Stimulated activated CD8-positive, alpha-beta memory T cell treated with anti-CD3 and anti-CD28 coated beads, Interleukin-4, amount 100 ng/mL, for 48 hours (primary cell): ENCODE data around the gene ARMC5.
"Not testable (repeated sequence)": the region's sequence is repeated elsewhere in the genome, so short reads cannot be mapped to it uniquely, and the experiment has no call there.

ENCODE experiments used
- DNase-seq: peaks from one replicate; pipeline ENCODE4 v3.0.0-alpha.2; 2020

Gene ARMC5

GRCh38 chr16:31436221-31437045 is 22.9 kb upstream of the ARMC5 start:
- DNase-seq, result no peak

GRCh38 chr16:31438414-31438813 is 20.9 kb upstream of the ARMC5 start:
- DNase-seq, result no peak

- not testable (repeated sequence) for DNase-seq
These were observed 20.3 kb upstream of the ARMC5 start for GRCh38 chr16:31439023-31439422.

- no peak for DNase-seq
These were observed 19.8 kb upstream of the ARMC5 start for GRCh38 chr16:31439519-31439918.

- no peak for DNase-seq
These were observed 18.7 kb upstream of the ARMC5 start for GRCh38 chr16:31440516-31441184.

- no peak for DNase-seq
These were observed 17.3 kb upstream of the ARMC5 start for GRCh38 chr16:31441956-31442355.

GRCh38 chr16:31445931-31446330 is 13.4 kb upstream of the ARMC5 start:
- DNase-seq, result not testable (repeated sequence)

GRCh38 chr16:31451201-31451600 is 8.1 kb upstream of the ARMC5 start:
- no peak for DNase-seq

- DNase-seq, result no peak
These were observed 7.5 kb upstream of the ARMC5 start for GRCh38 chr16:31451681-31452351.

GRCh38 chr16:31452631-31453106 is 6.6 kb upstream of the ARMC5 start:
- no peak for DNase-seq

- no peak for DNase-seq
These were observed 5.8 kb upstream of the ARMC5 start for GRCh38 chr16:31453255-31454204.

- peak; percentile 63 for DNase-seq
These were observed 3.5 kb upstream of the ARMC5 start for GRCh38 chr16:31455601-31456314.

- no peak for DNase-seq
These were observed 2.3 kb upstream of the ARMC5 start for GRCh38 chr16:31456988-31457360.

GRCh38 chr16:31458073-31458843 is 1.0 kb upstream of the ARMC5 start:
- DNase-seq, result peak; percentile 68

- DNase-seq, result peak; percentile 100
These were observed 633 bp downstream of the ARMC5 start for GRCh38 chr16:31459687-31460581.

- DNase-seq, result no peak
These were observed 1.3 kb downstream of the ARMC5 start for GRCh38 chr16:31460582-31461002.

- no peak for DNase-seq
These were observed 2.1 kb downstream of the ARMC5 start for GRCh38 chr16:31461201-31461920.

GRCh38 chr16:31461921-31462804 is 2.9 kb downstream of the ARMC5 start:
- no peak for DNase-seq
